HepG2 (cell line): Measurements from ENCODE around the gene TBX3. TPM values are rescaled to one million over a fixed set of nuclear protein-coding genes. Genes with fewer than 3 reads are reported as not detected.

Source experiments
- ATAC-seq: fragments of 200-7000 bp; cut with Tn5 transposase; 3 replicates; pipeline ENCODE4 v1.9.1; 2020; ENCODE audit warnings: mild to moderate bottlenecking, moderate library complexity
- BruUV-seq: library from RNA; stranded (reverse); fragments of 400-500 nt; replicated peaks from 2 replicates; lab custom pipeline; 2021; lab: Mats Ljungman, UMichigan
- CTCF ChIA-PET: fragments of 300-600 bp; formaldehyde crosslinking; extraction: SDS; loops from one replicate; lab custom pipeline; 2021; ENCODE audit warnings: low total read pairs, inconsistent platforms, low intra/inter-chr PET ratio; lab: Yijun Ruan, JAX
- POLR2A ChIA-PET: fragments of 350-600 bp; sonication (Branson Sonifier 250); formaldehyde crosslinking; loops from one replicate; lab custom pipeline; 2020; ENCODE audit warnings: antibody characterized with exemption, inconsistent platforms; lab: Yijun Ruan, JAX
- DNase-seq: peaks from one replicate; pipeline ENCODE4 v3.0.0-alpha.2; 2015; ENCODE audit warnings: low spot score
- FAIRE-seq: peaks from 3 replicates; lab custom pipeline; 2011; peaks lifted over from hg19 to GRCh38; lab: Jason Lieb, UNC
- H2AFZ ChIP-seq: one replicate; pipeline ENCODE4 v1.6.1; 2011; ENCODE audit warnings: low read length, inconsistent platforms
- H3K27ac ChIP-seq: fragments of 300-600 bp; 3 replicates; pipeline ENCODE4 v1.8.0; 2011; ENCODE audit warnings: mixed run types, mild to moderate bottlenecking, mixed read lengths, low read length, inconsistent platforms; ENCODE audit not compliant: insufficient read depth; ENCODE audit errors: extremely low read length
- H3K27me3 ChIP-seq, 2 experiments: fragments of 200-600 bp in 1 of 2; 2 replicates in 1 of 2; 3 replicates in 1 of 2; pipeline versions ENCODE4 v1.6.0 to v1.8.0; 2011; ENCODE audit warnings: low read length in 2 of 2, mild to moderate bottlenecking in 2 of 2, moderate library complexity in 2 of 2, inconsistent platforms in 1 of 2; ENCODE audit not compliant: insufficient read depth in 2 of 2, control insufficient read depth in 1 of 2
- H3K36me3 ChIP-seq, 2 experiments: fragments of 200-600 bp in 1 of 2; replicated peaks in 1 of 2; 2 replicates in 1 of 2; 3 replicates in 1 of 2; pipeline versions ENCODE4 v1.5.1 to v1.8.0; 2011; ENCODE audit warnings: low read length in 2 of 2, inconsistent platforms in 1 of 2; ENCODE audit not compliant: insufficient read depth in 2 of 2, control insufficient read depth in 1 of 2
- H3K4me1 ChIP-seq: 2 replicates; pipeline ENCODE4 v1.5.1; 2012; ENCODE audit warnings: low read length, inconsistent platforms; ENCODE audit not compliant: insufficient read depth
- H3K4me2 ChIP-seq: 2 replicates; pipeline ENCODE4 v1.6.0; 2011; ENCODE audit warnings: low read depth, low read length, inconsistent platforms
- H3K4me3 ChIP-seq, 3 experiments: fragments of 200-600 bp in 1 of 3; sonication (generic), shearing (Covaris generic) in 1 of 3; replicated peaks in 1 of 3; 2 replicates each; pipeline ENCODE4 v1.5.1; 2011 to 2016; ENCODE audit warnings: low read length in 3 of 3, inconsistent platforms in 2 of 3, low read depth in 2 of 3, mild to moderate bottlenecking in 2 of 3, control low read depth in 1 of 3, mixed read lengths in 1 of 3; ENCODE audit not compliant: insufficient read depth in 1 of 3
- H3K79me2 ChIP-seq: one replicate; pipeline ENCODE4 v1.6.1; 2011; ENCODE audit warnings: low read length, inconsistent platforms; ENCODE audit not compliant: insufficient read depth
- H3K9ac ChIP-seq: 2 replicates; pipeline ENCODE4 v1.6.0; 2011; ENCODE audit warnings: mild to moderate bottlenecking, low read depth, low read length, inconsistent platforms; ENCODE audit not compliant: insufficient read depth
- H3K9me3 ChIP-seq: 2 replicates; pipeline ENCODE4 v1.5.1; 2012; ENCODE audit warnings: mild to moderate bottlenecking, low read length
- H4K20me1 ChIP-seq: 2 replicates; pipeline ENCODE4 v1.6.0; 2011; ENCODE audit warnings: inconsistent platforms, mild to moderate bottlenecking, low read length, moderate library complexity; ENCODE audit not compliant: insufficient read depth
- KDM1A ChIP-seq: IDR thresholded peaks from 2 replicates; pipeline ENCODE4 v1.6.1; 2016; ENCODE audit warnings: missing compliant biosample characterization
- MAZ ChIP-seq, 2 experiments: sonication (generic) in 1 of 2; formaldehyde crosslinking in 1 of 2; IDR thresholded peaks; 2 replicates each; pipeline versions ENCODE4 v1.5.0 to v1.6.1; 2012 to 2020; ENCODE audit warnings: low read depth in 2 of 2, mild to moderate bottlenecking in 2 of 2, borderline replicate concordance in 1 of 2, improper control_type of control experiment in 1 of 2, low read length in 1 of 2, missing genetic modification reagents in 1 of 2, moderate library complexity in 1 of 2
- ZNF280D ChIP-seq: sonication (generic); formaldehyde crosslinking; IDR thresholded peaks from 2 replicates; pipeline ENCODE4 v1.5.1; 2020; ENCODE audit warnings: mild to moderate bottlenecking, missing genetic modification reagents
- WGBS: methylation state at CpG from one replicate; pipeline ENCODE4 v1.1.6; 2017; ENCODE audit warnings: low lambda C conversion rate; 5-methylcytosine and 5-hydroxymethylcytosine counted together
- in situ Hi-C: cut with HindIII; loops from 2 replicates; pipeline ENCODE4 v1.10.0; 2017; ENCODE audit warnings: low pct_unique_long_range_greater_than_20kb; ENCODE audit not compliant: extremely low pct_ligation_motif_present
- intact Hi-C: fragments of 100-400 bp; cut with micrococcal nuclease; formaldehyde crosslinking; loops from one replicate; pipeline ENCODE4 v1.10.0; 2022; ENCODE audit not compliant: unreplicated experiment
- polyA plus RNA-seq, 8 experiments: library from polyadenylated mRNA; depleted of rRNA in 3 of 8; stranded (reverse) in 7 of 8; unstranded in 1 of 8; fragments of >200 nt; fragmentation: Illumina TruSeq in 4 of 8; extraction: Trizol in 4 of 8; gene quantifications; 2 replicates each; pipeline versions ENCODE4 v1.2.1 to v1.2.3, GENCODE V29; 2011 to 2016; ENCODE audit warnings: low read depth in 4 of 8, missing spikeins in 1 of 8, mixed read lengths in 1 of 8; ENCODE audit not compliant: insufficient read depth in 1 of 8
- total RNA-seq, 5 experiments: library from RNA; depleted of rRNA; stranded (reverse); fragments of >200 nt; fragmentation: Illumina TruSeq; extraction: Trizol; gene quantifications; 2 replicates each; pipeline ENCODE4 v1.2.3, GENCODE V29; 2016; ENCODE audit warnings: low read depth in 1 of 5

Gene TBX3
- total and polyA plus RNA-seq, 2 of the 13 experiments (the other 11 are each of a cell fraction or from before 2014, with no cell fraction given), result 27.1 to 42.4 TPM

DNA sequence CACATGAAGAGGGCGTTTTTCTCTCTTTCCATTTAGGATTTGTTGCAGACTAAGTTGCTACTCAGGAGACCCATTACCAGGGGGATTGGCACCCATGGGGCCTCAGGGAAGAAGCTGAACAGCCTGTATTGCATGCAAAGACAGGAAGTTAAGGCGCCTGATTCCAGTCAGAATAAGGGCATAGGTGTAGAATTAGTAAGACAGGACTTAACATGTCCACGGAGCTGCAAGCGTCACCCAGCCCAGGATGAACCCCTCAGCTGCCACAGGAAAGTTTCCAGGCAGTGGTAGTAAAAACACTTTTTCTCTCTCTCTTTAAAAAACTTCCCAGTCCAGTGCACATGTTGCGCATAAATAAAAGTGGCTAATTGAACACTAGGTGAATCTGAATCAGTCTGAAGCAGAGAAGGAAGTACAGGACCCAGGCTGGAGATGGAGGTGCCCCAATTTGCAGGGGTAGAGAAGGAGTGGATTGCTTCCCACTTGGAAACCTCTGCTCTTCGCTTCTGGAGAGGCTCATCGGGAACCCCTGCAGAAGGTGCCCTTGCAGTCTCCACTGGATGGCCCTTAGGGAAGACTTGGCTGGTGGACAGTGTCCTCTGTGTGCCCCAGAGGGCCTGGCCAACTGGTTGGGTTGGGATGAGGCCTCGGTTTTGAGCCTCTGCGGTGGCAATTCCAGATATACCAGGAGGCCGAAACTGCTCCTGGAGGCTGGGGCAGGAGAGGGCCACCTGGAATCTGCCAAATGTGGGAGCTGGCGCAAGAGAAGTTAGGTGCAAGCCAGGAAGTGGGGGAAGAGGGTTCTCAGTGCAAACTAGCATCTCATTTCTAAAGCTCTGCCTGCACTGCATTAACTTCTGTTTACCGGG lies 10.7 kb upstream of the TBX3 start:
- BruUV-seq, result no TSS peak
- ATAC-seq, result no peak
- POLR2A ChIA-PET, result no interaction called here

More for the DNA sequence above, 10.7 kb upstream of the TBX3 start:
- FAIRE-seq (no peak), DNase-seq (no peak)
- in situ Hi-C loops (no loop called here), intact Hi-C loops (no loop called here)
- WGBS, result 65% methylated on average over 9 of the region's 12 CpGs
- Histone ChIP-seq H2AFZ (no peak overlapping the region), H3K4me3 (no peak overlapping the region), H3K27ac (no peak overlapping the region), H3K79me2 (no peaks in the 10 kb centered on the region), H3K36me3 (no peaks in the 10 kb centered on the region), H3K9me3 (no peaks in the 10 kb centered on the region), H4K20me1 (no peaks in the 10 kb centered on the region), H3K4me1 (peaks cover 21% of the 10 kb centered on the region), H3K27me3 (no peaks in the 10 kb centered on the region), H3K9ac (no peak overlapping the region), H3K4me2 (no peak overlapping the region)
- CTCF ChIA-PET, result no interaction called here
- TF ChIP-seq MAZ (IDR thresholded peaks at IDR 0.05; ENCODE audit: borderline replicate concordance, low read depth, low read length) (no peak), MAZ (CRISPR knock-in tag; IDR thresholded peaks at IDR 0.05; ENCODE audit: low read depth) (no peak), KDM1A (CRISPR knock-in tag) (no peak), ZNF280D (CRISPR knock-in tag) (no peak)
